KMS-11 (cell line): ENCODE results near the gene PHACTR3.

Experiments used
- H2AFZ ChIP-seq: fragments of 200-600 bp; sonication (generic); 2 replicates; pipeline ENCODE4 v1.6.1; 2016; ENCODE audit warnings: antibody characterized with exemption, mixed run types, low read depth
- H3K27ac ChIP-seq: fragments of 200-600 bp; sonication (generic); 2 replicates; pipeline ENCODE4 v1.6.1; 2016; ENCODE audit warnings: mild to moderate bottlenecking, mixed run types
- H3K27me3 ChIP-seq: fragments of 200-600 bp; sonication (generic); 2 replicates; pipeline ENCODE4 v1.6.1; 2017; ENCODE audit warnings: mild to moderate bottlenecking, low read depth, mixed run types, moderate library complexity; ENCODE audit not compliant: insufficient read depth
- H3K36me3 ChIP-seq: fragments of 200-600 bp; sonication (generic); 2 replicates; pipeline ENCODE4 v1.6.1; 2017; ENCODE audit warnings: mild to moderate bottlenecking, mixed run types; ENCODE audit not compliant: insufficient read depth
- H3K4me1 ChIP-seq: fragments of 200-600 bp; sonication (generic); 2 replicates; pipeline ENCODE4 v1.6.1; 2016; ENCODE audit warnings: mild to moderate bottlenecking, low read depth, mixed run types; ENCODE audit not compliant: poor library complexity, severe bottlenecking
- H3K4me2 ChIP-seq: fragments of 200-600 bp; sonication (generic); 2 replicates; pipeline ENCODE4 v1.7.0; 2016; ENCODE audit warnings: mild to moderate bottlenecking, mixed run types
- H3K4me3 ChIP-seq: fragments of 200-600 bp; sonication (generic); IDR thresholded peaks from 2 replicates; pipeline ENCODE4 v1.6.1; 2017; ENCODE audit warnings: low read depth, low read length, mixed read lengths; ENCODE audit not compliant: insufficient read depth
- H3K79me2 ChIP-seq: fragments of 200-600 bp; sonication (generic); 2 replicates; pipeline ENCODE4 v1.6.1; 2016; ENCODE audit warnings: low read depth, mixed run types; ENCODE audit not compliant: insufficient read depth
- H3K9ac ChIP-seq: fragments of 200-600 bp; sonication (generic); 2 replicates; pipeline ENCODE4 v1.6.1; 2016; ENCODE audit warnings: mild to moderate bottlenecking, mixed run types
- H4K20me1 ChIP-seq: fragments of 200-600 bp; sonication (generic); 2 replicates; pipeline ENCODE4 v1.6.1; 2016; ENCODE audit warnings: mild to moderate bottlenecking, mixed run types; ENCODE audit not compliant: insufficient read depth
- CTCF ChIP-seq: fragments of 200-600 bp; sonication (generic); conservative IDR thresholded peaks from 2 replicates; pipeline ENCODE4 v1.6.1; 2017; ENCODE audit warnings: low read depth, mild to moderate bottlenecking, antibody characterized with exemption, low read length, moderate library complexity, mixed read lengths

Gene PHACTR3

GRCh38 chr20:59560588-59561227 lies 43.6 kb upstream of the PHACTR3 start:
- no peaks in the 10 kb centered on the region; the same call in 1 of the 2 replicates for H3K27me3 ChIP-seq
- no peak overlapping the region for H3K9ac ChIP-seq
- no peaks in the 10 kb centered on the region for H3K36me3 ChIP-seq
- no peak overlapping the region for H3K4me2 ChIP-seq
- H4K20me1 ChIP-seq = no peaks in the 10 kb centered on the region
- H2AFZ ChIP-seq = no peak overlapping the region
- H3K27ac ChIP-seq = no peak overlapping the region
- TF ChIP-seq CTCF = peak; percentile 68; the same call in 1 of the 2 replicates
- no peaks in the 10 kb centered on the region for H3K79me2 ChIP-seq
- H3K4me3 ChIP-seq = no peak overlapping the region
- H3K4me1 ChIP-seq = no peaks in the 10 kb centered on the region

- H4K20me1 ChIP-seq = no peaks in the 10 kb centered on the region
- H2AFZ ChIP-seq = no peak overlapping the region
- no peaks in the 10 kb centered on the region for H3K79me2 ChIP-seq
- H3K4me1 ChIP-seq = no peaks in the 10 kb centered on the region
- H3K4me3 ChIP-seq = no peak overlapping the region
- H3K27me3 ChIP-seq = no peaks in the 10 kb centered on the region; the same call in 1 of the 2 replicates
- H3K9ac ChIP-seq = no peak overlapping the region
- H3K4me2 ChIP-seq = no peak overlapping the region
- TF ChIP-seq CTCF = no peak
- H3K27ac ChIP-seq = no peak overlapping the region
- no peaks in the 10 kb centered on the region for H3K36me3 ChIP-seq
Measured at GRCh38 chr20:59561228-59561605, 43.1 kb upstream of the PHACTR3 start.

GRCh38 chr20:59561614-59562277 lies 42.6 kb upstream of the PHACTR3 start:
- no peak for TF ChIP-seq CTCF
- Histone ChIP-seq H3K4me1 (no peaks in the 10 kb centered on the region), H4K20me1 (no peaks in the 10 kb centered on the region), H3K79me2 (no peaks in the 10 kb centered on the region), H3K4me3 (no peak overlapping the region), H3K9ac (no peak overlapping the region), H2AFZ (no peak overlapping the region), H3K27me3 (no peaks in the 10 kb centered on the region; the same call in 1 of the 2 replicates), H3K36me3 (no peaks in the 10 kb centered on the region), H3K27ac (no peak overlapping the region), H3K4me2 (no peak overlapping the region)

DNA sequence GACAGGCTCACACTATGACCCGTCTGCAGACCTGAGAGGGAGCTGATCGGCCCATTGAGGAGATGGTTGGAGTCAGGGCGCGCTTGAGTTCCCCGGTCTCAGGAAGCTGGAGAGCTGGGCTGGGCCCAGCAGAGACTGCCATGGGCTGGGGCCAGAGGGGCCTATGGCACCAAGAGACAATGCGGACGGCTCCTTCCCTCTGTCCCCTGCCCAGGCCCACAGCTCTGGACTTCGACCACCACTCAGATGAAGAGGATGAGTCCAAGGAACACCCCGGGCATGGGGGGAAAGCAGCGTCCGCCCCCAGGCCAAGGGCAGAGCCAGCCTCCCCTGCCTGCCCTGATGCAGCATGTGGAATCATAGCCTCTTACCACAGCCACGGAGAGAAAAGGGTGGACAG lies 40.2 kb upstream of the PHACTR3 start:
- Histone ChIP-seq H3K27ac (no peak overlapping the region), H3K9ac (no peak overlapping the region), H4K20me1 (no peaks in the 10 kb centered on the region), H3K79me2 (no peaks in the 10 kb centered on the region), H3K27me3 (no peaks in the 10 kb centered on the region; the same call in 1 of the 2 replicates), H3K36me3 (no peaks in the 10 kb centered on the region), H2AFZ (no peak overlapping the region), H3K4me1 (no peaks in the 10 kb centered on the region), H3K4me3 (no peak overlapping the region), H3K4me2 (no peak overlapping the region)
- TF ChIP-seq CTCF = no peak
